ENCODE results near the gene CCDC154. TPM values are rescaled to one million over a fixed set of nuclear protein-coding genes. Genes with fewer than 3 reads are reported as not detected.

Gene CCDC154
- total and polyA plus RNA-seq, 9 of the 15 experiments (the other 6 are each of a cell fraction or from before 2014, with no cell fraction given): 0.15 to 1.4 (median 0.20) TPM; not detected in 5

- BruUV-seq (replicated peaks): no TSS peak
- Histone ChIP-seq H3K27me3 (ENCODE audit: control insufficient read depth in 2 of 2, insufficient read depth in 2 of 2, low read length in 2 of 2) (peaks cover 0 to 15% of the 10 kb centered on the region in 2 experiments; a peak in 2 of 5 replicates), H3K4me2 (ENCODE audit: insufficient read depth, low read length) (no peak overlapping the region), H3K9ac (ENCODE audit: insufficient read depth in 1 of 2, low read depth in 2 of 2, low read length in 2 of 2) (peak overlapping the region in 1 of 2 experiments; percentile 48; a peak in 3 of 4 replicates), H3K27ac (ENCODE audit: extremely low read depth, low read depth, low read length) (no peak overlapping the region), H3K9me1 (ENCODE audit: control insufficient read depth, insufficient read depth, low read length) (no peaks in the 10 kb centered on the region), H3K79me2 (ENCODE audit: control insufficient read depth, insufficient read depth, low read length) (no peaks in the 10 kb centered on the region), H3K4me1 (replicated peaks in 1 of 2; ENCODE audit: control insufficient read depth in 2 of 2, insufficient read depth in 2 of 2, low read length in 2 of 2) (peaks cover 0 to 80% of the 10 kb centered on the region in 2 experiments; a peak in 2 of 5 replicates), H3K9me3 (replicated peaks; ENCODE audit: control insufficient read depth, insufficient read depth, low read depth, low read length) (no peaks in the 10 kb centered on the region), H3K4me3 (no peak overlapping the region), H4K20me1 (replicated peaks; ENCODE audit: control insufficient read depth, insufficient read depth, low read length) (no peaks in the 10 kb centered on the region), H2AFZ (ENCODE audit: low read depth, low read length) (peak overlapping the region; percentile 78), H3K36me3 (ENCODE audit: control insufficient read depth, insufficient read depth, low read length) (no peaks in the 10 kb centered on the region)
- DNase-seq (ENCODE audit: extremely low read depth in 1 of 4, low spot score in 3 of 4) (peak; percentile 56 to 77 (median 76)), ATAC-seq (peak; percentile 85), FAIRE-seq (no peak)
- in situ Hi-C loops (cut with MboI) (no loop called here), intact Hi-C loops (cut with micrococcal nuclease) (no loop called here)
- CTCF ChIA-PET (ENCODE audit: low intra/inter-chr PET ratio): interaction anchor here (0.5 kb wide), 1 partner anchor 42 kb away, joined by 3 read pairs; no protein-coding TSS in a partner anchor
- WGBS (ENCODE audit: insufficient coverage, low coverage, missing lambda C conversion rate): 33% methylated on average over 19 of the region's 21 CpGs
- POLR2A ChIA-PET: interaction anchor here (1.5 kb wide), 1 partner anchor 8 kb away, joined by 6 read pairs; the partner anchor contains the start of gene UQCC4
- TF ChIP-seq FIP1L1 (IDR thresholded peaks at IDR 0.05; ENCODE audit: low read depth, low read length, poor library complexity, severe bottlenecking): no peak
- TF ChIP-seq ZNF766 (CRISPR knock-in tag; conservative IDR thresholded peaks at IDR 0.05): no peak
- no peak for TF ChIP-seq HCFC1 (IDR thresholded peaks at IDR 0.05; ENCODE audit: low read depth, low read length)
- peak; percentile 61 for TF ChIP-seq PCBP1 (IDR thresholded peaks at IDR 0.05; ENCODE audit: low read depth, low read length, poor library complexity, severe bottlenecking)
- TF ChIP-seq ZNF589 (CRISPR knock-in tag; IDR thresholded peaks at IDR 0.05; ENCODE audit: low read depth): no peak
- no peak for TF ChIP-seq NCOA2 (IDR thresholded peaks at IDR 0.05; ENCODE audit: partially characterized antibody in 2 of 2)
- TF ChIP-seq BCOR (IDR thresholded peaks at IDR 0.05): no peak
- TF ChIP-seq PHF20 (IDR thresholded peaks at IDR 0.05; ENCODE audit: partially characterized antibody): no peak
- TF ChIP-seq SETDB1 (IDR thresholded peaks at IDR 0.05; ENCODE audit: low read length): no peak
- TF ChIP-seq CBFA2T3 (IDR thresholded peaks at IDR 0.05): no peak
- TF ChIP-seq POLR2G (IDR thresholded peaks at IDR 0.05; ENCODE audit: low read depth, low read length): peak; percentile 62
- TF ChIP-seq, protein P1, sequence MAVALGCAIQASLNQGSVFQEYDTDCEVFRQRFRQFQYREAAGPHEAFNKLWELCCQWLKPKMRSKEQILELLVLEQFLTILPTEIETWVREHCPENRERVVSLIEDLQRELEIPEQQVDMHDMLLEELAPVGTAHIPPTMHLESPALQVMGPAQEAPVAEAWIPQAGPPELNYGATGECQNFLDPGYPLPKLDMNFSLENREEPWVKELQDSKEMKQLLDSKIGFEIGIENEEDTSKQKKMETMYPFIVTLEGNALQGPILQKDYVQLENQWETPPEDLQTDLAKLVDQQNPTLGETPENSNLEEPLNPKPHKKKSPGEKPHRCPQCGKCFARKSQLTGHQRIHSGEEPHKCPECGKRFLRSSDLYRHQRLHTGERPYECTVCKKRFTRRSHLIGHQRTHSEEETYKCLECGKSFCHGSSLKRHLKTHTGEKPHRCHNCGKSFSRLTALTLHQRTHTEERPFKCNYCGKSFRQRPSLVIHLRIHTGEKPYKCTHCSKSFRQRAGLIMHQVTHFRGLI (CRISPR knock-in tag; IDR thresholded peaks at IDR 0.05): no peak
- TF ChIP-seq, protein P2, sequence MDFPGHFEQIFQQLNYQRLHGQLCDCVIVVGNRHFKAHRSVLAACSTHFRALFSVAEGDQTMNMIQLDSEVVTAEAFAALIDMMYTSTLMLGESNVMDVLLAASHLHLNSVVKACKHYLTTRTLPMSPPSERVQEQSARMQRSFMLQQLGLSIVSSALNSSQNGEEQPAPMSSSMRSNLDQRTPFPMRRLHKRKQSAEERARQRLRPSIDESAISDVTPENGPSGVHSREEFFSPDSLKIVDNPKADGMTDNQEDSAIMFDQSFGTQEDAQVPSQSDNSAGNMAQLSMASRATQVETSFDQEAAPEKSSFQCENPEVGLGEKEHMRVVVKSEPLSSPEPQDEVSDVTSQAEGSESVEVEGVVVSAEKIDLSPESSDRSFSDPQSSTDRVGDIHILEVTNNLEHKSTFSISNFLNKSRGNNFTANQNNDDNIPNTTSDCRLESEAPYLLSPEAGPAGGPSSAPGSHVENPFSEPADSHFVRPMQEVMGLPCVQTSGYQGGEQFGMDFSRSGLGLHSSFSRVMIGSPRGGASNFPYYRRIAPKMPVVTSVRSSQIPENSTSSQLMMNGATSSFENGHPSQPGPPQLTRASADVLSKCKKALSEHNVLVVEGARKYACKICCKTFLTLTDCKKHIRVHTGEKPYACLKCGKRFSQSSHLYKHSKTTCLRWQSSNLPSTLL (IDR thresholded peaks at IDR 0.05): no peak
- TF ChIP-seq SMARCC2 (IDR thresholded peaks at IDR 0.05; ENCODE audit: low read depth): no peak
- TF ChIP-seq, protein P3, sequence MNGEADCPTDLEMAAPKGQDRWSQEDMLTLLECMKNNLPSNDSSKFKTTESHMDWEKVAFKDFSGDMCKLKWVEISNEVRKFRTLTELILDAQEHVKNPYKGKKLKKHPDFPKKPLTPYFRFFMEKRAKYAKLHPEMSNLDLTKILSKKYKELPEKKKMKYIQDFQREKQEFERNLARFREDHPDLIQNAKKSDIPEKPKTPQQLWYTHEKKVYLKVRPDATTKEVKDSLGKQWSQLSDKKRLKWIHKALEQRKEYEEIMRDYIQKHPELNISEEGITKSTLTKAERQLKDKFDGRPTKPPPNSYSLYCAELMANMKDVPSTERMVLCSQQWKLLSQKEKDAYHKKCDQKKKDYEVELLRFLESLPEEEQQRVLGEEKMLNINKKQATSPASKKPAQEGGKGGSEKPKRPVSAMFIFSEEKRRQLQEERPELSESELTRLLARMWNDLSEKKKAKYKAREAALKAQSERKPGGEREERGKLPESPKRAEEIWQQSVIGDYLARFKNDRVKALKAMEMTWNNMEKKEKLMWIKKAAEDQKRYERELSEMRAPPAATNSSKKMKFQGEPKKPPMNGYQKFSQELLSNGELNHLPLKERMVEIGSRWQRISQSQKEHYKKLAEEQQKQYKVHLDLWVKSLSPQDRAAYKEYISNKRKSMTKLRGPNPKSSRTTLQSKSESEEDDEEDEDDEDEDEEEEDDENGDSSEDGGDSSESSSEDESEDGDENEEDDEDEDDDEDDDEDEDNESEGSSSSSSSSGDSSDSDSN (IDR thresholded peaks at IDR 0.05; ENCODE audit: borderline replicate concordance in 1 of 2, low read depth in 2 of 2, low read length in 2 of 2): no peak
- TF ChIP-seq DPF2 (IDR thresholded peaks at IDR 0.05): no peak
- no peak for TF ChIP-seq ZNF79 (CRISPR knock-in tag; IDR thresholded peaks at IDR 0.05; ENCODE audit: low read depth)
- TF ChIP-seq ZNF780A (CRISPR knock-in tag; IDR thresholded peaks at IDR 0.05): no peak
Observed at GRCh38 chr16:1428511-1428910, 15.8 kb downstream of the CCDC154 start.
